Measurements from ENCODE around the gene ADNP. TPM values are rescaled to one million over a fixed set of nuclear protein-coding genes. Genes with fewer than 3 reads are reported as not detected.

ADNP gene
- total and polyA plus RNA-seq, 2 experiments from 2014 or later: 95.0 to 106 TPM

DNA sequence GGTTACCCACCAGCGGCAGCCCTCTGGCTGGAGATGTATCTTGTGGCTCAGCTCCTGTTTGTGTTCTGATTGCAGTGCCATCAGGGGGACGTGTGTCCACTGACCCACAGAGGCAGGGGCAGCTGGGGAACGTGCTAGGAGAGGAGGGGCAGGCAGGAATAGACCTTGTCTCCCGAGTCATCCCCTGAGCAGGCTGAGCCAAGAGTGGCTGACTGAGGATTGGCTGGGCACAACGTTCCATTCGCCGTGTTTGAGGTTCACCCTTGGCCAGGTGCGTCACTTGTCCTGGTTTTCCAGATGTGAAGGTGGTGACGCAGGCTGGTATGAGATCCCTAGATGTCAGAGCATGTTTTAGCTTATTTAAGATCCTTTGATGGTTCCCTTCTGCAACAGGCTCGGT lies 57.7 kb downstream of the ADNP start (continued):
- TF ChIP-seq, protein P1, sequence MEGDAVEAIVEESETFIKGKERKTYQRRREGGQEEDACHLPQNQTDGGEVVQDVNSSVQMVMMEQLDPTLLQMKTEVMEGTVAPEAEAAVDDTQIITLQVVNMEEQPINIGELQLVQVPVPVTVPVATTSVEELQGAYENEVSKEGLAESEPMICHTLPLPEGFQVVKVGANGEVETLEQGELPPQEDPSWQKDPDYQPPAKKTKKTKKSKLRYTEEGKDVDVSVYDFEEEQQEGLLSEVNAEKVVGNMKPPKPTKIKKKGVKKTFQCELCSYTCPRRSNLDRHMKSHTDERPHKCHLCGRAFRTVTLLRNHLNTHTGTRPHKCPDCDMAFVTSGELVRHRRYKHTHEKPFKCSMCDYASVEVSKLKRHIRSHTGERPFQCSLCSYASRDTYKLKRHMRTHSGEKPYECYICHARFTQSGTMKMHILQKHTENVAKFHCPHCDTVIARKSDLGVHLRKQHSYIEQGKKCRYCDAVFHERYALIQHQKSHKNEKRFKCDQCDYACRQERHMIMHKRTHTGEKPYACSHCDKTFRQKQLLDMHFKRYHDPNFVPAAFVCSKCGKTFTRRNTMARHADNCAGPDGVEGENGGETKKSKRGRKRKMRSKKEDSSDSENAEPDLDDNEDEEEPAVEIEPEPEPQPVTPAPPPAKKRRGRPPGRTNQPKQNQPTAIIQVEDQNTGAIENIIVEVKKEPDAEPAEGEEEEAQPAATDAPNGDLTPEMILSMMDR (conservative IDR thresholded peaks at IDR 0.05; ENCODE audit: low read depth in 2 of 2): no peak
- TF ChIP-seq EZH2phosphoT487 (IDR thresholded peaks at IDR 0.05; ENCODE audit: unreplicated experiment) (no peak), CREB1 (CRISPR knock-in tag; IDR thresholded peaks at IDR 0.05; ENCODE audit: low read depth) (no peak), STAT1 (IDR thresholded peaks at IDR 0.05; ENCODE audit: unreplicated experiment) (no peak), ZNF114 (CRISPR knock-in tag; IDR thresholded peaks at IDR 0.05) (no peak), ZNF331 (CRISPR knock-in tag; IDR thresholded peaks at IDR 0.05; ENCODE audit: low read depth) (no peak), POLR2AphosphoS5 (IDR thresholded peaks at IDR 0.05; ENCODE audit: low read depth) (no peak), NANOG (IDR thresholded peaks at IDR 0.05; ENCODE audit: borderline replicate concordance) (no peak)
- TF ChIP-seq, protein P2, sequence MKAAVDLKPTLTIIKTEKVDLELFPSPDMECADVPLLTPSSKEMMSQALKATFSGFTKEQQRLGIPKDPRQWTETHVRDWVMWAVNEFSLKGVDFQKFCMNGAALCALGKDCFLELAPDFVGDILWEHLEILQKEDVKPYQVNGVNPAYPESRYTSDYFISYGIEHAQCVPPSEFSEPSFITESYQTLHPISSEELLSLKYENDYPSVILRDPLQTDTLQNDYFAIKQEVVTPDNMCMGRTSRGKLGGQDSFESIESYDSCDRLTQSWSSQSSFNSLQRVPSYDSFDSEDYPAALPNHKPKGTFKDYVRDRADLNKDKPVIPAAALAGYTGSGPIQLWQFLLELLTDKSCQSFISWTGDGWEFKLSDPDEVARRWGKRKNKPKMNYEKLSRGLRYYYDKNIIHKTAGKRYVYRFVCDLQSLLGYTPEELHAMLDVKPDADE (IDR thresholded peaks at IDR 0.05): no peak

DNA sequence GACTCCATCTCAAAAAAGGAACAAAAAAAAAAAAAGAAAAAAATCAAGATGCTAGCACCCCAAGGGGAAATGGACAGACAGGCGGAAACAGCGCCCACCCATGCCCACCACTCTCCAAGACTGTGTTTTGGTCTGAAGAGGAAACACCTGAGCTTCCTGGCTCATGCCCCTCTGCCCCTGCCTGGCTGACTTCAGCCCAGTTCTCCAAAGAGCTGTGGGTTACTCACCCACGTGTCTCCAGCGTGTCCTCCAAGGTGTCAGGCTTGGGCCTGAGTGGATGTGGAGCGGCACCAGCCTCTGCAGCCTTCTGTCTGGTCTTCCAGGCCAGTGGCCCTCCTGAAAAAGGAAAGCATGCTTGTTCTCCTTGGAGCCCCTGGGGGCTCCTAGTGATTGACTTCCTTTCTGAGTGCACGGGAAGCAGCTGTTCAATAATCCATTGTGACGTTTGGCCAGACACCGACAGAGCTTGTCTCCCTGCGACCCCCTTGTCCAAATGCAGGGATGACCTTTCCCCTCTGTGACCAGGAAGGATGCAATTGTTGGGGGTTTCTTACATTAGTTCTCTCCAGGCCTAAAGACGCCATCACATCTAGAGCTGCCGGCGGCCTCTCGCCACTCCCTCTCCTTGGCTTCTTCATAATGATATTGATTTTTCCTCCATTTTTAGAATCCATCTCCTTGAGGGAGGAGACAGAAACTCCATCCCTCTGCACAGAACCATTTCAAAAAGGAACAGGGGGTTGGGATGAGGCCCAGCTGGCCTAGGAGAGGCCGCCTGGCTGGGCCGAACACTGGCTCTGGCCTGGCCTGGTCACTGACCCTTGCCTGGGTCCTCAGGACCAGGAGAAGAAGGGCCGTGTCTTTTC lies 58.4 kb downstream of the ADNP start:
- DNase-seq (ENCODE audit: low spot score): no peak
- H3K4me3 Mint-ChIP-seq: no peak overlapping the region
- no peak overlapping the region for H3K4me2 ChIP-seq

More for the DNA sequence above, 58.4 kb downstream of the ADNP start:
- H3K27ac ChIP-seq (ENCODE audit: low read depth): no peak overlapping the region
- Mint-ChIP-seq H3K9me3 (no peaks in the 10 kb centered on the region; the same call in 2 of the 3 replicates), H3K27ac (no peak overlapping the region), H3K4me1 (peaks cover 49% of the 10 kb centered on the region), H3K27me3 (ENCODE audit: insufficient read depth, low read depth, poor library complexity) (peaks cover 33% of the 10 kb centered on the region), H3K36me3 (ENCODE audit: low read depth) (peaks cover 20% of the 10 kb centered on the region)
- H3K27me3 ChIP-seq (ENCODE audit: insufficient read depth): no peaks in the 10 kb centered on the region
- H3K4me1 ChIP-seq (ENCODE audit: insufficient read depth): peaks cover 18% of the 10 kb centered on the region
- H4K20me1 ChIP-seq (replicated peaks; ENCODE audit: insufficient read depth): no peaks in the 10 kb centered on the region
- H3K9me2 ChIP-seq (ENCODE audit: insufficient read depth): no peaks in the 10 kb centered on the region
- peaks cover 7% of the 10 kb centered on the region; the same call in 1 of the 2 replicates for H3F3A ChIP-seq (replicated peaks; ENCODE audit: low read depth)
- no peak for ATAC-seq
- H3K79me2 ChIP-seq (replicated peaks; ENCODE audit: insufficient read depth): no peaks in the 10 kb centered on the region; the same call in 1 of the 2 replicates
- H3K36me3 ChIP-seq (ENCODE audit: insufficient read depth): no peaks in the 10 kb centered on the region
- no peak overlapping the region for H2AFZ ChIP-seq
- no peak for TF ChIP-seq POLR2AphosphoS5 (IDR thresholded peaks at IDR 0.05; ENCODE audit: low read depth)
- TF ChIP-seq ZNF114 (CRISPR knock-in tag; IDR thresholded peaks at IDR 0.05): no peak
- TF ChIP-seq, protein P3, sequence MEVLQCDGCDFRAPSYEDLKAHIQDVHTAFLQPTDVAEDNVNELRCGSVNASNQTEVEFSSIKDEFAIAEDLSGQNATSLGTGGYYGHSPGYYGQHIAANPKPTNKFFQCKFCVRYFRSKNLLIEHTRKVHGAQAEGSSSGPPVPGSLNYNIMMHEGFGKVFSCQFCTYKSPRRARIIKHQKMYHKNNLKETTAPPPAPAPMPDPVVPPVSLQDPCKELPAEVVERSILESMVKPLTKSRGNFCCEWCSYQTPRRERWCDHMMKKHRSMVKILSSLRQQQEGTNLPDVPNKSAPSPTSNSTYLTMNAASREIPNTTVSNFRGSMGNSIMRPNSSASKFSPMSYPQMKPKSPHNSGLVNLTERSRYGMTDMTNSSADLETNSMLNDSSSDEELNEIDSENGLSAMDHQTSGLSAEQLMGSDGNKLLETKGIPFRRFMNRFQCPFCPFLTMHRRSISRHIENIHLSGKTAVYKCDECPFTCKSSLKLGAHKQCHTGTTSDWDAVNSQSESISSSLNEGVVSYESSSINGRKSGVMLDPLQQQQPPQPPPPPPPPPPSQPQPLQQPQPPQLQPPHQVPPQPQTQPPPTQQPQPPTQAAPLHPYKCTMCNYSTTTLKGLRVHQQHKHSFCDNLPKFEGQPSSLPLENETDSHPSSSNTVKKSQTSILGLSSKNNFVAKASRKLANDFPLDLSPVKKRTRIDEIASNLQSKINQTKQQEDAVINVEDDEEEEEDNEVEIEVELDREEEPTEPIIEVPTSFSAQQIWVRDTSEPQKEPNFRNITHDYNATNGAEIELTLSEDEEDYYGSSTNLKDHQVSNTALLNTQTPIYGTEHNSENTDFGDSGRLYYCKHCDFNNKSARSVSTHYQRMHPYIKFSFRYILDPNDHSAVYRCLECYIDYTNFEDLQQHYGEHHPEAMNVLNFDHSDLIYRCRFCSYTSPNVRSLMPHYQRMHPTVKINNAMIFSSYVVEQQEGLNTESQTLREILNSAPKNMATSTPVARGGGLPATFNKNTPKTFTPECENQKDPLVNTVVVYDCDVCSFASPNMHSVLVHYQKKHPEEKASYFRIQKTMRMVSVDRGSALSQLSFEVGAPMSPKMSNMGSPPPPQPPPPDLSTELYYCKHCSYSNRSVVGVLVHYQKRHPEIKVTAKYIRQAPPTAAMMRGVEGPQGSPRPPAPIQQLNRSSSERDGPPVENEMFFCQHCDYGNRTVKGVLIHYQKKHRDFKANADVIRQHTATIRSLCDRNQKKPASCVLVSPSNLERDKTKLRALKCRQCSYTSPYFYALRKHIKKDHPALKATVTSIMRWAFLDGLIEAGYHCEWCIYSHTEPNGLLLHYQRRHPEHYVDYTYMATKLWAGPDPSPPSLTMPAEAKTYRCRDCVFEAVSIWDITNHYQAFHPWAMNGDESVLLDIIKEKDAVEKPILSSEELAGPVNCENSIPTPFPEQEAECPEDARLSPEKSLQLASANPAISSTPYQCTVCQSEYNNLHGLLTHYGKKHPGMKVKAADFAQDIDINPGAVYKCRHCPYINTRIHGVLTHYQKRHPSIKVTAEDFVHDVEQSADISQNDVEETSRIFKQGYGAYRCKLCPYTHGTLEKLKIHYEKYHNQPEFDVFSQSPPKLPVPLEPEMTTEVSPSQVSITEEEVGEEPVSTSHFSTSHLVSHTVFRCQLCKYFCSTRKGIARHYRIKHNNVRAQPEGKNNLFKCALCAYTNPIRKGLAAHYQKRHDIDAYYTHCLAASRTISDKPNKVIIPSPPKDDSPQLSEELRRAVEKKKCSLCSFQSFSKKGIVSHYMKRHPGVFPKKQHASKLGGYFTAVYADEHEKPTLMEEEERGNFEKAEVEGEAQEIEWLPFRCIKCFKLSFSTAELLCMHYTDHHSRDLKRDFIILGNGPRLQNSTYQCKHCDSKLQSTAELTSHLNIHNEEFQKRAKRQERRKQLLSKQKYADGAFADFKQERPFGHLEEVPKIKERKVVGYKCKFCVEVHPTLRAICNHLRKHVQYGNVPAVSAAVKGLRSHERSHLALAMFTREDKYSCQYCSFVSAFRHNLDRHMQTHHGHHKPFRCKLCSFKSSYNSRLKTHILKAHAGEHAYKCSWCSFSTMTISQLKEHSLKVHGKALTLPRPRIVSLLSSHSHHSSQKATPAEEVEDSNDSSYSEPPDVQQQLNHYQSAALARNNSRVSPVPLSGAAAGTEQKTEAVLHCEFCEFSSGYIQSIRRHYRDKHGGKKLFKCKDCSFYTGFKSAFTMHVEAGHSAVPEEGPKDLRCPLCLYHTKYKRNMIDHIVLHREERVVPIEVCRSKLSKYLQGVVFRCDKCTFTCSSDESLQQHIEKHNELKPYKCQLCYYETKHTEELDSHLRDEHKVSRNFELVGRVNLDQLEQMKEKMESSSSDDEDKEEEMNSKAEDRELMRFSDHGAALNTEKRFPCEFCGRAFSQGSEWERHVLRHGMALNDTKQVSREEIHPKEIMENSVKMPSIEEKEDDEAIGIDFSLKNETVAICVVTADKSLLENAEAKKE (CRISPR knock-in tag; IDR thresholded peaks at IDR 0.05): no peak
- TF ChIP-seq EZH2phosphoT487 (IDR thresholded peaks at IDR 0.05; ENCODE audit: unreplicated experiment): no peak
- TF ChIP-seq STAT1 (IDR thresholded peaks at IDR 0.05; ENCODE audit: unreplicated experiment): no peak
- TF ChIP-seq, protein P2 (IDR thresholded peaks at IDR 0.05): no peak
- TF ChIP-seq EZH2 (IDR thresholded peaks at IDR 0.05; ENCODE audit: low read depth, unreplicated experiment): no peak
- H3K4me3 ChIP-seq: no peak overlapping the region
